Gastrocnemius medialis (tissue), 4 donors: Measurements from ENCODE around the gene GIT2. TPM values are rescaled to one million over a fixed set of nuclear protein-coding genes. Genes with fewer than 3 reads are reported as not detected.
A peak's percentile ranks its signal among the peaks of the same experiment; 100 is the strongest.
"Not testable (repeated sequence)": the region's sequence is repeated elsewhere in the genome, so short reads cannot be mapped to it uniquely, and the experiment has no call there.

Experiments
- ATAC-seq, 2 donors: fragments of 150-250 bp; one replicate each; pipeline ENCODE4 v1.9.1; 2016
- DNase-seq, 2 donors: peaks; one replicate each; pipeline ENCODE4 v3.0.0-alpha.2; 2019
- H3K27ac ChIP-seq, 4 donors: fragments of 200-600 bp; sonication (generic); 1 replicate in 1 of 4; 2 replicates in 3 of 4; pipeline ENCODE4 v1.5.1; 2016 to 2018; ENCODE audit warnings: mild to moderate bottlenecking in 2 of 4, moderate library complexity in 1 of 4
- H3K27me3 ChIP-seq, 3 donors: fragments of 200-600 bp; sonication (generic) in 2 of 3; 1 replicate in 1 of 3; 2 replicates in 2 of 3; pipeline versions ENCODE4 v1.5.1 to v1.6.0; 2016 to 2019; ENCODE audit warnings: mild to moderate bottlenecking in 1 of 3, moderate library complexity in 1 of 3
- H3K36me3 ChIP-seq, 2 donors: fragments of 200-600 bp; sonication (generic) in 1 of 2; one replicate each; pipeline ENCODE4 v1.5.1; 2017 to 2018
- H3K4me1 ChIP-seq, 2 donors: fragments of 200-600 bp; sonication (generic) in 1 of 2; one replicate each; pipeline ENCODE4 v1.5.1; 2016 to 2017; ENCODE audit warnings: mild to moderate bottlenecking in 2 of 2
- H3K4me3 ChIP-seq, 4 donors: fragments of 200-600 bp; sonication (generic) in 3 of 4; 1 replicate in 1 of 4; 2 replicates in 3 of 4; pipeline ENCODE4 v1.5.1; 2016 to 2019; ENCODE audit warnings: mild to moderate bottlenecking in 2 of 4
- H3K9me3 ChIP-seq, 3 donors: fragments of 200-600 bp; sonication (generic) in 2 of 3; 1 replicate in 1 of 3; 2 replicates in 2 of 3; pipeline ENCODE4 v1.5.1; 2016 to 2019
- POLR2A ChIP-seq, 2 donors: fragments of 450-650 bp; IDR thresholded peaks; one replicate each; pipeline ENCODE4 v1.6.1; 2017; ENCODE audit warnings: antibody characterized with exemption in 2 of 2, mild to moderate bottlenecking in 2 of 2, moderate library complexity in 2 of 2
- in situ Hi-C, 4 donors: fragments of 200-750 bp; cut with MboI; loops; one replicate each; pipeline versions ENCODE4 v1.15.0 to v1.8.0; 2017; ENCODE audit warnings: low sequenced_read_pairs in 4 of 4
- intact Hi-C: fragments of 100-400 bp; cut with DNase I; formaldehyde crosslinking; loops from one replicate; pipeline ENCODE4 v1.15.1; 2023; ENCODE audit warnings: low total_unique reads
- total RNA-seq, 4 donors: library from RNA; depleted of rRNA; stranded (reverse); fragments of >200 nt; gene quantifications; one replicate each; pipeline versions ENCODE4 v1.1.0 to v1.2.3, GENCODE V29; 2016
- TF ChIP-seq, protein P1 (sequence below), 5 experiments: fragments of 450-650 bp in 3 of 5; fragments of 200-600 bp in 2 of 5; sonication (generic) in 2 of 5; IDR thresholded peaks in 4 of 5; conservative IDR thresholded peaks in 1 of 5; 1 replicate in 4 of 5; 2 replicates in 1 of 5; pipeline ENCODE4 v1.5.1; 2016 to 2019; ENCODE audit warnings: antibody characterized with exemption in 5 of 5, mild to moderate bottlenecking in 3 of 5, moderate library complexity in 3 of 5

GIT2 gene
- total RNA-seq, 4 donors from 2014 or later = 23.4 to 32.1 (median 23.6) TPM

DNA sequence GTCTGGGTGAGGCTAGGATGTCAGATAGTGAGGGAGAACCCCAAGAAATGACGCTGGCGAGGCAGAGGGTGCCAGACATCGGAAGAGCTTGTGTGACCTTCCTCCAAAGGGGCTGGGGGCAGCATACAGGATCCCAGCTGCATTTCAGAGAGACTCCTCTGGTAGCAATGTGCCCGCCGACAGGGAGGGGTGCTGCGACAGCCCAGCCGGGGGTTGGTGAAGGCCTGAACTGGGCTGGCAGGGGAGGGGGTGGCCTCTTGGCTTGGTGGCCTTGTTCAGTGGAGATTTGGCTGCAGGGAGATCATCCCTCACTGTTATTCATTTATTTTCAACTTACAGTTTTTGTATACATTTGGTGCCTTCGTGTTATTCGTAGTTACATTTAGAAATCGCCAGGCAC, 90.9 kb downstream of the GIT2 start:
- Histone ChIP-seq H3K9me3 (no peaks in the 10 kb centered on the region), H3K27ac (no peak overlapping the region), H3K36me3 (peaks cover 0 to 72% of the 10 kb centered on the region in 2 donors), H3K4me3 (no peak overlapping the region), H3K27me3 (no peaks in the 10 kb centered on the region), H3K4me1 (peaks cover 10 to 15% of the 10 kb centered on the region in 2 donors)
- no peak for TF ChIP-seq POLR2A (IDR thresholded peaks at IDR 0.05)
- TF ChIP-seq, protein P1, sequence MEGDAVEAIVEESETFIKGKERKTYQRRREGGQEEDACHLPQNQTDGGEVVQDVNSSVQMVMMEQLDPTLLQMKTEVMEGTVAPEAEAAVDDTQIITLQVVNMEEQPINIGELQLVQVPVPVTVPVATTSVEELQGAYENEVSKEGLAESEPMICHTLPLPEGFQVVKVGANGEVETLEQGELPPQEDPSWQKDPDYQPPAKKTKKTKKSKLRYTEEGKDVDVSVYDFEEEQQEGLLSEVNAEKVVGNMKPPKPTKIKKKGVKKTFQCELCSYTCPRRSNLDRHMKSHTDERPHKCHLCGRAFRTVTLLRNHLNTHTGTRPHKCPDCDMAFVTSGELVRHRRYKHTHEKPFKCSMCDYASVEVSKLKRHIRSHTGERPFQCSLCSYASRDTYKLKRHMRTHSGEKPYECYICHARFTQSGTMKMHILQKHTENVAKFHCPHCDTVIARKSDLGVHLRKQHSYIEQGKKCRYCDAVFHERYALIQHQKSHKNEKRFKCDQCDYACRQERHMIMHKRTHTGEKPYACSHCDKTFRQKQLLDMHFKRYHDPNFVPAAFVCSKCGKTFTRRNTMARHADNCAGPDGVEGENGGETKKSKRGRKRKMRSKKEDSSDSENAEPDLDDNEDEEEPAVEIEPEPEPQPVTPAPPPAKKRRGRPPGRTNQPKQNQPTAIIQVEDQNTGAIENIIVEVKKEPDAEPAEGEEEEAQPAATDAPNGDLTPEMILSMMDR (IDR thresholded peaks at IDR 0.05 in 4 of 5, conservative IDR thresholded peaks at IDR 0.05 in 1 of 5) = no peak
- ATAC-seq = no peak
- DNase-seq = no peak
- in situ Hi-C loops (no loop called here), intact Hi-C loops (no loop called here)

DNA sequence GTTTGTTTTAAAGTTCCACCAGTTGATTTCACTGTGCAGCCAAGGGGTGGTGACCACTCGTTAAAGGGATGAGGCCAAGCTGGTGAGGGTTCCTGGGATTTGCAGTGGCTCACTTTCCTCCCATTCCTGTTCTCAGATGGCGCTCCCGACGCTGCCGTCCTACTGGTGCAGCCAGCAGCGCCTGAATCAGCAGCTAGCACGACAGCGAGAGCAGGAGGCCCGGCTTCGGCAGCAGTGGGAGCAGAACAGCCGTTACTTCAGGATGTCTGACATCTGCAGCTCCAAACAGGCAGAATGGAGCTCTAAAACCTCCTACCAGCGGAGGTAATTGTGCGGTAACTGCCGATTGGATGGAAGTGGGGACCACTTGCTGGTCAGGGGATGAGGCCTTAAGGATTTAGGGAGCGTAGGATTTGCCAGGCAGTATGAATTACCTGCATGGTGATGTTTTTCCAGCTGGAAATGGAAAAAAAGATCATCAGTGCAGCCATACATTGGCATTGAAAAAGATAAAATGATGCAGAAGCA, 93.2 kb downstream of the GIT2 start:
- in situ Hi-C loops = no loop called here

DNA sequence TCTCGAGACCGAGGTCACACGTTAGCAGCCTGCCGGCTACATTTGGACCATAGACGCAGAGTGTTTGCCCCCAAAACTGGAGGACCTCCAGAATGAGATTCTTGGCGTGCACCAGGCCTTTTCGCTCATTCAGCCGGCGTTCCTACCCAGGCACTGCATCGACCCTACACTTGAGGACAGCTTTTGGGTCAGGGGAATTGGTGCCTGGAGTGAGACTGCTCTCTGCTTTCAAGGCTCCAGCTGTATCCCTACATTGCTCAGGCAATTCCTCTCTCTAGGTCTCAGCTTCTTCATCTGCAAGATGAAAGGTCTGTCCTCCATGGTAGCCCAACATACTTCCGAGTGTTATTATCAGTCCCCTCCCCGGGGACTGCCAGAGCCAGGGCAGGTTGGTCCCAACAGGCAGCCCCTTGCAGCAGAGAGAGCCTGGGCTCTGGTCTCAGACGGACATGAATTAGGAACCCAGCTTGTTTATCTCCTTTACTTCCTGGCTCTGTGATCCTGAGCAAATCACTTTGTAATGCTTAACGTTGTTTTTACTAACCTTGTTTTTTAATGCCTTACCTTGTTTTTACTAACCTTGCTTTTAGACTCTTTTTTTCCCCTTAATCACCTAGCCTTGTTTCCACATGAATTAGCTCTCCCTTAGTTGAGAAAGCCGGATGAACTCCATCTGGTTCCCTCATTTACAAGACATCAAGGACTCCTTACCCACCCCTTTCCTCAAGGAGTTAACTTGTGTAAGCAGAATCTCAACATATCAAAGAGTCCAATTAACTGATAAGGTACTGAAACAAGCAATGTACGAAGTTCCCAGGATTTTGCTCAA, 95.2 kb downstream of the GIT2 start:
- TF ChIP-seq, protein P1 (IDR thresholded peaks at IDR 0.05 in 4 of 5, conservative IDR thresholded peaks at IDR 0.05 in 1 of 5) = no peak
- no peak for TF ChIP-seq POLR2A (IDR thresholded peaks at IDR 0.05)
- DNase-seq = no peak
- H3K27me3 ChIP-seq = no peaks in the 10 kb centered on the region
- intact Hi-C loops (loop anchor here (2.0 to 5.0 kb wide), 2 partner anchors 48 to 96 kb away; partner anchors contain the start of genes ANKRD13A and GIT2), in situ Hi-C loops (no loop called here)
- peaks cover 10 to 15% of the 10 kb centered on the region in 2 donors for H3K4me1 ChIP-seq
- H3K4me3 ChIP-seq = peak overlapping the region; percentile 69 to 97 (median 80)
- peaks cover 0 to 31% of the 10 kb centered on the region in 2 donors for H3K36me3 ChIP-seq
- H3K27ac ChIP-seq = peak overlapping the region; percentile 76 to 91 (median 83)
- H3K9me3 ChIP-seq = no peaks in the 10 kb centered on the region
- peak in 1 of 2 donors; percentile 5 for ATAC-seq

More for the DNA sequence above, 93.2 kb downstream of the GIT2 start:
- H3K36me3 ChIP-seq = peaks cover 0 to 51% of the 10 kb centered on the region in 2 donors
- no peak for ATAC-seq
- H3K4me1 ChIP-seq = peaks cover 10 to 15% of the 10 kb centered on the region in 2 donors
- no peak overlapping the region for H3K27ac ChIP-seq
- DNase-seq = no peak
- intact Hi-C loops = loop anchor here (5.0 kb wide), 1 partner anchor 94 kb away; the partner anchor contains the start of genes ANKRD13A and GIT2
- no peaks in the 10 kb centered on the region for H3K27me3 ChIP-seq
- H3K4me3 ChIP-seq = no peak overlapping the region
- H3K9me3 ChIP-seq = no peaks in the 10 kb centered on the region
- TF ChIP-seq, protein P1 (IDR thresholded peaks at IDR 0.05 in 4 of 5, conservative IDR thresholded peaks at IDR 0.05 in 1 of 5) = no peak
- no peak for TF ChIP-seq POLR2A (IDR thresholded peaks at IDR 0.05)

DNA sequence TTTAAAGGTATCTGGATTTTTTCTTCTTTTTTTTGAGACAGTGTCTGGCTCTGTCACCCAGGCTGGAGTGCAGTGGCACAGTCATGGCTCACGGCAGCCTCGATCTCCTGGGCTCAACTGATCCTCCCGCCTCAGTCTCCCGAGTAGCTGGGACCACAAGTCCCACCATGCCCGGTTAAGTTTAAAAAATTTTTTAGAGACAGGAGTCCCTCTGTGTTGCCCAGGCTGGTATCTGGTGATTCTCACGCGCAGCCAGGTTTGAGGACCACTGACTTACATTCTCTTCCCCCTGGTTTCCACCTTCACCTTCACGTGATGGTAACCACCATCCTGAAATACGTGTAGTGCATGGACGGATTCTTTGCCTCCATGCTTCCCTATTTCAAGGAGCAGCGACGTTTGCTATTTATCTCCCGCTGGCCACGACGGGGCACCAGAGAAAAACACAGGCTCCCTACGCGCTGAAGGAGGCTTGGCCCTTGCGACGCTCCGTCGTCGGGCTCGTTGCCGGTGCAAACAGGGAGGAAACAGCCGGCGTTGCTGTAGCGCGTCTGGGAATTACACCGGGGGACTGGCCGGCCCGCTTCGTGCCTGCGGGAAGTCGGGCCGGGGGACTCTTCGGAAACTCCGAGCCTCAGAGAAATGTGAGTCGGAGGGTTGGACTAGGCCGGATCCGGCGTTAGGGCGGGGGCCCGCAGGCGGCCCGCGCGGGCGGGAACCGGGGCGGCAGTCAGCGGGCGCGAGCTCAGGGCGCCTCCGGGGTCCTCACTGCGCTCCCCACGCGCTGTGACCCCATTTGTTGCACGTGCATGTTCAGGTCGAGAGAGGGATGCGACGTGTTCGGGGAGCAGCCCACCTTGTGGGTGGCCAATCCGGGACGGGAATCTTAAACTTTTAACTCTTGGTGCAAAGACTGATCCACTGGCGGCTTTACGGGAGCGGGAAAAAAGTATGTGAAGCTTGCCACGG, 96.1 kb downstream of the GIT2 start, which contains the start of gene TCHP:
TCHP (plus strand) TSS at position 492 of the 969 bp plus-strand sequence. CDS start 2,753 bp downstream, outside the sequence.
- Histone ChIP-seq H3K4me3 (peak within 1 kb of the TSS; percentile 69 to 97 (median 80)), H3K4me1 (peaks cover 10 to 15% of the 10 kb centered on the region in 2 donors), H3K36me3 (peaks cover 0 to 22% of the 10 kb centered on the region in 2 donors), H3K27me3 (no peaks in the 10 kb centered on the region), H3K27ac (peak within 1 kb of the TSS; percentile 76 to 91 (median 83)), H3K9me3 (no peaks in the 10 kb centered on the region)
- peak; percentile 96 to 97 for ATAC-seq
- TF ChIP-seq POLR2A (IDR thresholded peaks at IDR 0.05) = peak in 1 of 2 donors; percentile 24
- TF ChIP-seq, protein P1 (IDR thresholded peaks at IDR 0.05 in 4 of 5, conservative IDR thresholded peaks at IDR 0.05 in 1 of 5) = peak in 2 of 5 experiments; percentile 34 to 35
- in situ Hi-C loops = no loop called here
- intact Hi-C loops = loop anchor here (2.0 to 5.0 kb wide), 2 partner anchors 49 to 97 kb away; partner anchors contain the start of genes ANKRD13A and GIT2
- peak; percentile 74 to 80 for DNase-seq

DNA sequence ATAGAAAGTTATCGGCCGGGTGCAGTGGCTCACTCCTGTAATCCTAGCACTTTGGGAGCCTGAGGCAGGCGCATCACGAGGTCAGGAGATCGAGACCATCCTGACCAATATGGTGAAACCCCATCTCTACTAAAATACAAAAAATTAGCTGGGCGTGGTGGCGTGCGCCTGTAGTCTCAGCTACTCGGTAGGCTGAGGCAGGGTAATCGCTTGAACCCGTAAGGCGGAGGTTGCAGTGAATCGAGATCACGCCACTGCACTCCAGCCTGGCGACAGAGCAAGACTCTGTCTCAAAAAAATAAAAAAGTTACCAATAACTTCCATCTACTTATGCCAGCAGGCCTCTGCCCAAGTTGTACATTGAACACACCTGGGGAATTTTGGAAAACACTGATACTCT, 96.8 kb downstream of the GIT2 start:
- H3K9me3 ChIP-seq, ATAC-seq, DNase-seq, H3K27me3 ChIP-seq, intact Hi-C loops, in situ Hi-C loops: not testable (repeated sequence)
- peaks cover 10 to 15% of the 10 kb centered on the region in 2 donors for H3K4me1 ChIP-seq
- peak overlapping the region; percentile 76 to 91 (median 83) for H3K27ac ChIP-seq
- H3K4me3 ChIP-seq = peak overlapping the region in 2 of 4 donors; percentile 69 to 77
- peaks cover 0 to 15% of the 10 kb centered on the region in 2 donors for H3K36me3 ChIP-seq
